IMR-90 (cell line): ENCODE measurements around the gene NUTM2F.
"Not testable (repeated sequence)": the region's sequence is repeated elsewhere in the genome, so short reads cannot be mapped to it uniquely, and the experiment has no call there.

Source experiments
- CTCF ChIP-seq: conservative IDR thresholded peaks from 2 replicates; pipeline ENCODE4 v1.5.1; 2012; ENCODE audit warnings: mild to moderate bottlenecking, low read depth, low read length, improper control_type of control experiment
- FOS ChIP-seq: fragments of 150-350 bp; IDR thresholded peaks from 2 replicates; pipeline ENCODE4 v1.6.1; 2016; ENCODE audit warnings: low read depth, low read length
- RFX5 ChIP-seq: IDR thresholded peaks from 2 replicates; pipeline ENCODE4 v1.8.0; 2012; ENCODE audit warnings: low read depth, mild to moderate bottlenecking, low read length, moderate library complexity
- USF2 ChIP-seq: fragments of 150-350 bp; IDR thresholded peaks from 2 replicates; pipeline ENCODE4 v1.6.1; 2017; ENCODE audit warnings: mild to moderate bottlenecking, antibody characterized with exemption, low read length, low read depth

GRCh38 chr9:94317949-94318657, 10.3 kb downstream of the NUTM2F start:
- not testable (repeated sequence) for TF ChIP-seq CTCF, USF2, RFX5, FOS
